ENCODE measurements around the gene NAP1L4. TPM values are rescaled to one million over a fixed set of nuclear protein-coding genes. Genes with fewer than 3 reads are reported as not detected.

Gene NAP1L4
- total RNA-seq, 1 experiment from 2014 or later = 80.5 TPM

- no peak overlapping the region for H3K9ac ChIP-seq (ENCODE audit: low read length)
- no peak for DNase-seq
These were observed 67.1 kb downstream of the NAP1L4 start for GRCh38 chr11:2924821-2925675.

GRCh38 chr11:2924381-2924780 lies 67.7 kb downstream of the NAP1L4 start:
- Histone ChIP-seq H3K9ac (ENCODE audit: low read length) (no peak overlapping the region), H4K20me1 (ENCODE audit: insufficient read depth, low read depth, low read length) (no peaks in the 10 kb centered on the region), H3K4me3 (ENCODE audit: low read length) (no peak overlapping the region), H3K9me3 (ENCODE audit: low read length) (no peaks in the 10 kb centered on the region), H3K27me3 (ENCODE audit: low read length) (no peaks in the 10 kb centered on the region), H3K79me2 (ENCODE audit: low read length) (no peaks in the 10 kb centered on the region), H3K36me3 (ENCODE audit: insufficient read depth, low read length) (no peaks in the 10 kb centered on the region), H3K27ac (ENCODE audit: low read length) (no peak overlapping the region), H3K4me2 (ENCODE audit: low read depth, low read length, poor library complexity, severe bottlenecking) (no peak overlapping the region), H3K4me1 (ENCODE audit: low read length) (no peaks in the 10 kb centered on the region), H2AFZ (ENCODE audit: low read length) (no peak overlapping the region), H3K9me2 (replicated peaks; ENCODE audit: insufficient read depth, low read length) (no peaks in the 10 kb centered on the region)
- no peak for DNase-seq

More at GRCh38 chr11:2924821-2925675, 67.1 kb downstream of the NAP1L4 start:
- Histone ChIP-seq H3K79me2 (ENCODE audit: low read length) (no peaks in the 10 kb centered on the region), H3K9me2 (replicated peaks; ENCODE audit: insufficient read depth, low read length) (no peaks in the 10 kb centered on the region), H3K36me3 (ENCODE audit: insufficient read depth, low read length) (no peaks in the 10 kb centered on the region), H3K27me3 (ENCODE audit: low read length) (no peaks in the 10 kb centered on the region), H3K9me3 (ENCODE audit: low read length) (no peaks in the 10 kb centered on the region), H3K27ac (ENCODE audit: low read length) (no peak overlapping the region), H3K4me1 (ENCODE audit: low read length) (no peaks in the 10 kb centered on the region), H4K20me1 (ENCODE audit: insufficient read depth, low read depth, low read length) (no peaks in the 10 kb centered on the region), H3K4me2 (ENCODE audit: low read depth, low read length, poor library complexity, severe bottlenecking) (no peak overlapping the region), H3K4me3 (ENCODE audit: low read length) (no peak overlapping the region), H2AFZ (ENCODE audit: low read length) (no peak overlapping the region)

- no peak overlapping the region for H3K9ac ChIP-seq (ENCODE audit: low read length)
- H3K9me3 ChIP-seq (ENCODE audit: low read length) = no peaks in the 10 kb centered on the region
- H3K4me3 ChIP-seq (ENCODE audit: low read length) = no peak overlapping the region
- no peaks in the 10 kb centered on the region for H3K4me1 ChIP-seq (ENCODE audit: low read length)
- no peaks in the 10 kb centered on the region for H3K9me2 ChIP-seq (replicated peaks; ENCODE audit: insufficient read depth, low read length)
- H2AFZ ChIP-seq (ENCODE audit: low read length) = no peak overlapping the region
- no peak overlapping the region for H3K27ac ChIP-seq (ENCODE audit: low read length)
- no peaks in the 10 kb centered on the region for H3K36me3 ChIP-seq (ENCODE audit: insufficient read depth, low read length)
- H4K20me1 ChIP-seq (ENCODE audit: insufficient read depth, low read depth, low read length) = no peaks in the 10 kb centered on the region
- no peaks in the 10 kb centered on the region for H3K27me3 ChIP-seq (ENCODE audit: low read length)
- H3K4me2 ChIP-seq (ENCODE audit: low read depth, low read length, poor library complexity, severe bottlenecking) = no peak overlapping the region
- no peak for DNase-seq
- no peaks in the 10 kb centered on the region for H3K79me2 ChIP-seq (ENCODE audit: low read length)
These were observed 68.4 kb downstream of the NAP1L4 start for GRCh38 chr11:2923446-2924375.

DNA sequence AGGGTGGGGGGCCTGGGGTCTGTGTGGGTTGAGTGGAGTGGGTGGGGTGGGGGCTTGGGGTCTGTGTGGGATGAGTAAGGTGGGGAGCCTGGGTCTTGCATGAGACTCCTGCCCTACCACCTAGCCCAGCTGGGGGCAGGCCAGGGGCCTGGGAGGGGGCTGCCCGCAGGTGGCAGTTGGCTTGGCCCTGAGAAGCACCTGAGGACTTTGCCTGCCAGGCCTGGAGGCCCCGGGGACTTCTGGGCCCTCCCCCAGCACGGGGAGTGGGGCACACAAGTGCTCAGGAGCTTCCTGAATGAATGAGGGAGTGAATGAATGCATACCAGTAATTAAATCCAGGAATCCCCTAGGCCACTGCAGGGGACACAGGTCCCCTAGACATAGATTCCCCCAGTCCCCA lies 69.5 kb downstream of the NAP1L4 start:
- DNase-seq = no peak
- no peak overlapping the region for H3K9ac ChIP-seq (ENCODE audit: low read length)
- H3K9me3 ChIP-seq (ENCODE audit: low read length) = no peaks in the 10 kb centered on the region
- no peaks in the 10 kb centered on the region for H3K27me3 ChIP-seq (ENCODE audit: low read length)
- H3K27ac ChIP-seq (ENCODE audit: low read length) = no peak overlapping the region
- no peaks in the 10 kb centered on the region for H3K9me2 ChIP-seq (replicated peaks; ENCODE audit: insufficient read depth, low read length)
- H3K4me3 ChIP-seq (ENCODE audit: low read length) = no peak overlapping the region
- H3K4me2 ChIP-seq (ENCODE audit: low read depth, low read length, poor library complexity, severe bottlenecking) = no peak overlapping the region
- no peak overlapping the region for H2AFZ ChIP-seq (ENCODE audit: low read length)
- H3K36me3 ChIP-seq (ENCODE audit: insufficient read depth, low read length) = no peaks in the 10 kb centered on the region
- no peaks in the 10 kb centered on the region for H3K4me1 ChIP-seq (ENCODE audit: low read length)
- H4K20me1 ChIP-seq (ENCODE audit: insufficient read depth, low read depth, low read length) = no peaks in the 10 kb centered on the region
- no peaks in the 10 kb centered on the region for H3K79me2 ChIP-seq (ENCODE audit: low read length)

DNA sequence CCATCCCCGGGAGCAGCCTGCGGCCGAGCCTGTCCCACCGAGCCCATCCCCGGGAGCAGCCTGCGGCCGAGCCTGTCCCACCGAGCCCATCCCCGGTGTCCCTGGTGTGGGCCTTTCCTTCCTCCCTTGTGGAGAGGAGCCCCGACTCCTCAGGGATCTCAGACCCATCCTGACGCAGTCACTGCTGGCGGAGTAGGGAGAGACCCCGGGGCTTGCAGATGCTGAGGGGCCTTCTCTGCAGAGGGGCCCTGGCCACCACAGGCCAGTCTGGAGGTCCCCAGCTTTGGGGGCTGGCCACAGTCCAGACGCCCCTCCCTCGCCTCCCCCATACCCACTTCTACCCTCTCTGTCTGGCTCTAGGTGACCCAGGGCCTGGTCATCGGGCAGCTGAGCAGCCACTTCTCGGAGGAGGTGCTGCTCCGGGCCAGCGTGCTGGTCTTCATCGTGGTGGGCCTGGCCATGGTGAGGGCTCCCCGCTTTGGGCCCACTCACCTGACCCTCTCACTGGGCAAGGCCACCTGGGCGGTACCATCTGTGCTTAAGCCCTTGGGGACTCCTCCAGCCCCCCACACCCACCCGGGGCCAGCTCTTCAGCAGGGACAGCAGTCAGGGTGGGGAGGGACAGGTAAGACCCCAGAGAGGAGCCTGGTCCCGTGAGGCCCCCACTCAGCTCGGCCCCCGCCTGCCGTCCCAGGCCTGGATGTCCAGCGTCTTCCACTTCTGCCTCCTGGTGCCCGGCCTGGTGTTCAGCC lies 70.2 kb downstream of the NAP1L4 start:
- H3K79me2 ChIP-seq (ENCODE audit: low read length) = no peaks in the 10 kb centered on the region
- H3K4me1 ChIP-seq (ENCODE audit: low read length) = no peaks in the 10 kb centered on the region
- H4K20me1 ChIP-seq (ENCODE audit: insufficient read depth, low read depth, low read length) = no peaks in the 10 kb centered on the region
- no peak overlapping the region for H3K4me2 ChIP-seq (ENCODE audit: low read depth, low read length, poor library complexity, severe bottlenecking)
- no peak overlapping the region for H3K9ac ChIP-seq (ENCODE audit: low read length)
- H2AFZ ChIP-seq (ENCODE audit: low read length) = no peak overlapping the region
- H3K27me3 ChIP-seq (ENCODE audit: low read length) = no peaks in the 10 kb centered on the region
- DNase-seq = no peak
- no peak overlapping the region for H3K4me3 ChIP-seq (ENCODE audit: low read length)
- no peaks in the 10 kb centered on the region for H3K9me2 ChIP-seq (replicated peaks; ENCODE audit: insufficient read depth, low read length)
- no peaks in the 10 kb centered on the region for H3K9me3 ChIP-seq (ENCODE audit: low read length)
- H3K36me3 ChIP-seq (ENCODE audit: insufficient read depth, low read length) = no peaks in the 10 kb centered on the region
- no peak overlapping the region for H3K27ac ChIP-seq (ENCODE audit: low read length)

DNA sequence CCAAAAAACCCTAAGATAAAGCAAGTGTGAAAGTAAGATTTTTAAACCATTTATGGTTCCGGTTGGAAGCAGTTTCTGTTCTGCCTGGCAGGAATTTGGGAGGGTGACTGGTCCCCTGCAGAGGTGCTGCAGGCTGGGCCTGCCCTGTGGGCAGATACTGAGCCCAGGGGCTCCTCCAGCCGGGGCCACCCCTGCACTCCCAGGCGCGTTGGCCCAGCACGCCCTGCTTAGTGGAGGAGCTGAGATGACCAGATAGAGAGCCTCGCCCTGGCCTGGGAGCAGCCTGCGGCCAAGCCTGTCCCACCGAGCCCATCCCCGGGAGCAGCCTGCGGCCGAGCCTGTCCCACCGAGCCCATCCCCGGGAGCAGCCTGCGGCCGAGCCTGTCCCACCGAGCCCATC lies 70.9 kb downstream of the NAP1L4 start:
- H3K4me2 ChIP-seq (ENCODE audit: low read depth, low read length, poor library complexity, severe bottlenecking) = no peak overlapping the region
- no peaks in the 10 kb centered on the region for H3K4me1 ChIP-seq (ENCODE audit: low read length)
- H3K36me3 ChIP-seq (ENCODE audit: insufficient read depth, low read length) = no peaks in the 10 kb centered on the region
- no peak for DNase-seq
- no peak overlapping the region for H2AFZ ChIP-seq (ENCODE audit: low read length)
- H3K9me2 ChIP-seq (replicated peaks; ENCODE audit: insufficient read depth, low read length) = no peaks in the 10 kb centered on the region
- H3K79me2 ChIP-seq (ENCODE audit: low read length) = no peaks in the 10 kb centered on the region
- H3K9ac ChIP-seq (ENCODE audit: low read length) = no peak overlapping the region
- no peaks in the 10 kb centered on the region for H3K9me3 ChIP-seq (ENCODE audit: low read length)
- no peak overlapping the region for H3K27ac ChIP-seq (ENCODE audit: low read length)
- H3K27me3 ChIP-seq (ENCODE audit: low read length) = no peaks in the 10 kb centered on the region
- no peaks in the 10 kb centered on the region for H4K20me1 ChIP-seq (ENCODE audit: insufficient read depth, low read depth, low read length)
- H3K4me3 ChIP-seq (ENCODE audit: low read length) = no peak overlapping the region

DNA sequence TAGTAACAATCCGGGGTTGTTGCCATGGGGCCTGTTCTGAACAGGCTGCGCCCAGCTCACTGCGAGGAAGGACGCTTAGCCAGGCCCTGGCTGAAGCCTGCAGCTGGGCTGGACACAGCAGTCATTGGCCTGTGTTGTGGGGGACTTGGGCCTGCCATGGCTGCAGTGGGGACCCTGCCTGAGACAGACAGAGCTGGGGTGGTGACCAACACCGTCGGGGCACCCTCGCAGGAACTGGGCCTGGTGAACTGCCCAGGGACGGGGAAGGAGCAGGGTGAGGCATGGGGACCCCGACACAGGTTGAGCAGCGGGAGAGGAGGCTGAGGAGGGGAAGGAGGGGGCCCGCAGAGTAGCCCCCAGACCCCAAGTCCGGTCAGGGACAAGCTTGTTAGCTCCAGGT lies 71.8 kb downstream of the NAP1L4 start:
- Histone ChIP-seq H3K27ac (ENCODE audit: low read length) (no peak overlapping the region), H3K4me1 (ENCODE audit: low read length) (no peaks in the 10 kb centered on the region), H3K9ac (ENCODE audit: low read length) (no peak overlapping the region)

DNA sequence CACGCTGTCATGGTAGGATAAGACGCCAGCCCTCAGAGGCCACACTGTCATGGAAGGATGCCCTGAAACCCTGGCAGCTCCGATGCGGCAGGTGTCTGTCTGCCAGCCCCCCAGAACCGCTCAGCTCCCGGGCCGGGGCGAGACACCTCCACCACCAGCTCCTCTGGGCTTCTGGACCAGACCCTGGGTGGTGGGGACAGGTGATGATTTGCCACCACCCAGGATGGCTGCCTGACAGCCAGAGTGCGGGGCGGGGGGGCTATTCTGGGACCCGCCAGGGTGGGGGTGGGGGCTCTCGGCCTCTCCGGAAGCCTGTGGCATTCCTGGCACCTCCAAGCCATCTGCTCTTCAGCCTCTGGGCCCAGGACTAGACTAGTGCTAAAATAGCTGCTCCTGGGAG lies 72.3 kb downstream of the NAP1L4 start:
- H3K4me2 ChIP-seq (ENCODE audit: low read depth, low read length, poor library complexity, severe bottlenecking) = no peak overlapping the region
- no peaks in the 10 kb centered on the region for H3K27me3 ChIP-seq (ENCODE audit: low read length)
- H3K36me3 ChIP-seq (ENCODE audit: insufficient read depth, low read length) = no peaks in the 10 kb centered on the region
- H3K9me2 ChIP-seq (replicated peaks; ENCODE audit: insufficient read depth, low read length) = no peaks in the 10 kb centered on the region
- no peak overlapping the region for H3K9ac ChIP-seq (ENCODE audit: low read length)
- H3K4me3 ChIP-seq (ENCODE audit: low read length) = no peak overlapping the region
- no peak overlapping the region for H2AFZ ChIP-seq (ENCODE audit: low read length)
- H3K4me1 ChIP-seq (ENCODE audit: low read length) = no peaks in the 10 kb centered on the region
- DNase-seq = no peak
- H3K27ac ChIP-seq (ENCODE audit: low read length) = no peak overlapping the region
- H3K9me3 ChIP-seq (ENCODE audit: low read length) = no peaks in the 10 kb centered on the region
- no peaks in the 10 kb centered on the region for H4K20me1 ChIP-seq (ENCODE audit: insufficient read depth, low read depth, low read length)
- no peaks in the 10 kb centered on the region for H3K79me2 ChIP-seq (ENCODE audit: low read length)

More for the DNA sequence above, 71.8 kb downstream of the NAP1L4 start:
- Histone ChIP-seq H4K20me1 (ENCODE audit: insufficient read depth, low read depth, low read length) (no peaks in the 10 kb centered on the region), H3K79me2 (ENCODE audit: low read length) (no peaks in the 10 kb centered on the region), H3K27me3 (ENCODE audit: low read length) (no peaks in the 10 kb centered on the region), H3K4me3 (ENCODE audit: low read length) (no peak overlapping the region), H3K4me2 (ENCODE audit: low read depth, low read length, poor library complexity, severe bottlenecking) (no peak overlapping the region), H3K36me3 (ENCODE audit: insufficient read depth, low read length) (no peaks in the 10 kb centered on the region), H2AFZ (ENCODE audit: low read length) (no peak overlapping the region), H3K9me3 (ENCODE audit: low read length) (no peaks in the 10 kb centered on the region), H3K9me2 (replicated peaks; ENCODE audit: insufficient read depth, low read length) (no peaks in the 10 kb centered on the region)
- DNase-seq = no peak

Measured in Karpas-422 (cell line).